BLaER1 (cell line): Measurements from ENCODE around the gene CSF1R.

Experiments used
- H3K27ac ChIP-seq: shearing (Covaris generic); formaldehyde crosslinking; 2 replicates; pipeline ENCODE4 v1.8.1; 2022
- H3K27me3 ChIP-seq: shearing (Covaris generic); formaldehyde crosslinking; 2 replicates; pipeline ENCODE4 v1.8.1; 2022
- H3K36me3 ChIP-seq: shearing (Covaris generic); formaldehyde crosslinking; 2 replicates; pipeline ENCODE4 v1.8.1; 2022
- H3K4me1 ChIP-seq: shearing (Covaris generic); formaldehyde crosslinking; 2 replicates; pipeline ENCODE4 v1.8.1; 2022
- H3K4me2 ChIP-seq: shearing (Covaris generic); formaldehyde crosslinking; 2 replicates; pipeline ENCODE4 v1.8.1; 2022
- H3K4me3 ChIP-seq: shearing (Covaris generic); formaldehyde crosslinking; 2 replicates; pipeline ENCODE4 v1.8.1; 2022
- H3K9ac ChIP-seq: shearing (Covaris generic); formaldehyde crosslinking; 2 replicates; pipeline ENCODE4 v1.8.1; 2022
- H3K9me3 ChIP-seq: shearing (Covaris generic); formaldehyde crosslinking; 2 replicates; pipeline ENCODE4 v1.8.1; 2022
- H4K20me1 ChIP-seq: shearing (Covaris generic); formaldehyde crosslinking; 2 replicates; pipeline ENCODE4 v1.8.1; 2022
- Cebpa-rat ChIP-seq: shearing (Covaris generic); IDR thresholded peaks from 2 replicates; pipeline ENCODE4 v1.8.1; 2022

The CSF1R gene

DNA sequence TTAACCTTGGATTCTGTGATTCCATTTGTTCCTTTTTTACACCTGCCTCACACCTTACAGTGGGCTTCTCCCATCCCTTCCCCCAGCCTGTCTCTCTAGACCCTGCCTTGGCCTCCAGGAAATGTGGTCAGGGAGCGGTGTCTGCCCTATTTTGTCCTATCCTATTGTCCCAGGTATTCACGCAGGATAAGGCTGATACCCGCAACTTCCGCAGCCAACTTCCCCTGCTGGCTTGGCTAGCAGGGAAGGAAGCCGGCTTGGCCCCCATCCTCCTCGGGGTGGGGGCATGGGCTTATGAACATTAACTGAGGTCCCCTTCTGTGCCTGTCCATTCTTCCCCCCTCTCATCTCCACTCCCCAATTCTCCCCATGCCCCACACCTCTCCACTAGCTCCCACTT, 3.5 kb downstream of the CSF1R start:
- Histone ChIP-seq H3K27me3 (no peaks in the 10 kb centered on the region), H3K27ac (peak overlapping the region; percentile 82), H3K9ac (peak overlapping the region; percentile 53; the same call in 1 of the 2 replicates), H3K4me1 (peaks cover 76% of the 10 kb centered on the region), H3K4me2 (peak overlapping the region; percentile 86), H3K9me3 (no peaks in the 10 kb centered on the region), H3K36me3 (no peaks in the 10 kb centered on the region), H3K4me3 (peak overlapping the region; percentile 42; the same call in 1 of the 2 replicates), H4K20me1 (no peaks in the 10 kb centered on the region)
- TF ChIP-seq Cebpa-rat, result no peak

DNA sequence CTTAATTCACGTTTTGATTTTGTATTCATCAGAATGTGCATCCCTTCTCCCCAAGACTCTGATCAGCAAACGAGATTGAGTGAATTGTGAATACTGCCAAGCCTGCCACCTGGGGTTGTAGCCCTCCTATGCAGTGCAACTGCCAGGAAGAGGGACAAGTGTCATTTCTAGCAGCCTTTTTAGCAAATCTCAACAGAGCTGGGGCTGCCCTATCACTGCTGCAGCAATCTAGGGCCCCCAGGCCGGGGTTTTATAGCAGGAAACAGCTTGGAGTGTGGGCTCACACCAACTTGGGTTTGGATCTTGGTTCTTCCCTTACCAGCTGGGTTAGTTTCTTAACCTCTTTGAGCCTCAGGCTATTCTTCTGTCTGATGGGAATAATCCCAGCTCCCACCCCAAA, 4.0 kb downstream of the CSF1R start:
- TF ChIP-seq Cebpa-rat, result no peak
- Histone ChIP-seq H3K36me3 (no peaks in the 10 kb centered on the region), H3K27me3 (no peaks in the 10 kb centered on the region), H3K4me3 (peak overlapping the region; percentile 42; the same call in 1 of the 2 replicates), H4K20me1 (no peaks in the 10 kb centered on the region), H3K27ac (peak overlapping the region; percentile 82), H3K4me1 (peaks cover 76% of the 10 kb centered on the region), H3K4me2 (peak overlapping the region; percentile 86), H3K9ac (peak overlapping the region; percentile 72), H3K9me3 (no peaks in the 10 kb centered on the region)

DNA sequence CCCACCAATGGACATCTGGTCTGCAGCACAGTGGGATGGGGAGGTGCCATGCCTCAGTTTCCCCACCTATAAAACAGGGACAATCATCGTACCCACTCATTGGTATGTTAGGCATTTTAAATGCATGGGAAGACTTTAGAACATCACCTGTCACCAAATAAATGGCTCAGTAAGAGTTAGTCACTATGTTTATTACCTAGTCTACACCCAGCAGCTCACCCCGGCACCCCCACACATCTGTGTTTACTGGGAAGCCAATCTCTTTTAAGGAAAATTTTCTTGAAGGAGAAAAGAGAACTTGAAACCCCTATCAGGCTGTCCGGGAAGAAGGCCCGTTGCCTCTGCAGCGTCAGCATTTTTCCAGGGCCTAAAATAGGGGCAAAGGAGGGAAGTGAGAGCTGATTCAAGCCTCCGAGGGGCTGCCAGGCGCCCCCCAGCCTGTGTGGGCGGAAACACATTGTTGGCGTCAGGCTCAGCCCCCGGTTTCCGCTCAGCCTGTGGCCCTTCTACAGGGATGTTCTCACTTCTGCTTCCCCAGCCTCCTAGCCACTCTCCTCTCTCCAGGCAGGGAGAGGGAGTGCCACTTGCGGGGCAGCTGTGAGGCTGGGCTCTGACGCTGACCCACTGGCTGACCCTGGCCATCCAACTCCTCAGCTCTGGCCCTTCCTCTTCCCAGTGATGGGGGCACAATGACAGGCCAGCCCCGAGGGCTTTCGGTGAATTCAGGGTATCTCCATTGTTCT, 4.6 kb downstream of the CSF1R start:
- H3K4me3 ChIP-seq, result peak overlapping the region; percentile 36; the same call in 1 of the 2 replicates
- H3K4me1 ChIP-seq, result peaks cover 76% of the 10 kb centered on the region
- no peaks in the 10 kb centered on the region for H3K27me3 ChIP-seq
- H3K27ac ChIP-seq, result peak overlapping the region; percentile 82
- H3K9ac ChIP-seq, result peak overlapping the region; percentile 72
- no peaks in the 10 kb centered on the region for H3K36me3 ChIP-seq
- no peaks in the 10 kb centered on the region for H4K20me1 ChIP-seq
- H3K4me2 ChIP-seq, result peak overlapping the region; percentile 86
- TF ChIP-seq Cebpa-rat, result no peak
- no peaks in the 10 kb centered on the region for H3K9me3 ChIP-seq

DNA sequence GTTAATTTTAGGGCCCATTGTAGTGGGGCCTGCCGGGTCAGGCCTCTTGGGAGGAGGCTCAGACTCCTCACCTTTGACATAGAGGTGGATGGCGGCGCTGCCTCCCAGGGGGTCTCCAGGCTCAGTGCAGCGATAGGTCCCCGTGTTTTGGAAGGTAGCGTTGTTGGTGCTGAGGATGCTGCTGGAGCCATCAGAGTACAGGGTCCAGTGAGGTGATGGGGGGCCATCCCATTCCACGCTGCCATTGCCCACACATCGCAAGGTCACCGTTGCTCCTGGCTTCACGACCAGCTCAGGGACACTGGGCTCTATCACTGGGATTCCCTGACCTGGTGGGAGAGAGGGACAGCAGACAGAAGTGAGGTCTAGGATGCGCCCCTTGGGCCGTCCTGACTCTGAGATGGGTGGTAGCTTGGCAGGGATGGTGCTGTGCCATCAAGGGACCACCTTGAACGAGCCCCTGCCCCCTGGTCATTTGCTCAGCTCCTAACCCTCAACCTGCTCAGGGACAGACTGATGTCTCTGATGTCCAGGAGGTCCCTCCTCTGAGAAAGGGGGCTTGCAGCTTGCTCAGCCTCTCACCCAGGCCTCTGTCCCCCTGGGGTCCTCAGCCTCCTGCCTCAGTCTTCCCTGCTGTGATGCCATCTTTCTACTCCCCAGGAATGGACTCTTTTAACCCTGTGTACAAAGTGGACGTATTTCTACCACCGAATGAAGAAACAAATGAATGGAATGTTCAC, 5.5 kb downstream of the CSF1R start:
- Histone ChIP-seq H3K4me1 (peaks cover 73% of the 10 kb centered on the region), H3K9ac (peak overlapping the region; percentile 72), H3K27me3 (no peaks in the 10 kb centered on the region), H3K36me3 (no peaks in the 10 kb centered on the region), H3K4me3 (no peak overlapping the region), H3K4me2 (peak overlapping the region; percentile 86), H3K27ac (peak overlapping the region; percentile 82), H3K9me3 (no peaks in the 10 kb centered on the region), H4K20me1 (no peaks in the 10 kb centered on the region)
- no peak for TF ChIP-seq Cebpa-rat

DNA sequence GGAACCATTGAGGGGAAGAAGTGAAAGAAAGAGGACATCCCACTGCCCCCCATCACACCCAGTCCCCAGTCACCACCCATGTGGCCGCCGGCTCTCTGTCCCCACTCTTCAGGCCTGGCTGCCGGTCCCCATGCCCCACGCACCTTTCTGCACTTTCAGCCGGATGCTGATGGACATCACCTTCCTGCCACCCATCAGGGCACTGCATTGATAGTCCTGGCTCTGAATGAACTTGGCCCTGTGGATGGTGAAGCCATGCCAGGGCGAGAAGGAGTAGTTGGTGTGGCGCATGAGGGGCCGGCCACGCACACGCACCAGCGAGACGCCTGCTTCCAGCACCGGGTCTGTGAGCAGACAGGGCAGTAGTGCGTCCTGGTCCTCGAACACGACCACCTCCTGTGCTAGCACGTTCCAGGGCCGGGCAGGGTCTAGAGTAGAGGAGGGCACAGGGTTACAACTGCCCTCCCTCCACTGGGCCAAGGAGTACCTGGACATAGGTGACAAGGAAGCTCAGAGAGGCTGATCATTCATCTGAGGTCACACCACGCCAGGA, 6.4 kb downstream of the CSF1R start:
- H3K9me3 ChIP-seq, result no peaks in the 10 kb centered on the region
- peak overlapping the region; percentile 86 for H3K4me2 ChIP-seq
- no peak for TF ChIP-seq Cebpa-rat
- peaks cover 67% of the 10 kb centered on the region for H3K4me1 ChIP-seq
- H3K27me3 ChIP-seq, result no peaks in the 10 kb centered on the region
- no peaks in the 10 kb centered on the region for H4K20me1 ChIP-seq
- peak overlapping the region; percentile 82 for H3K27ac ChIP-seq
- H3K4me3 ChIP-seq, result no peak overlapping the region
- H3K9ac ChIP-seq, result no peak overlapping the region
- no peaks in the 10 kb centered on the region for H3K36me3 ChIP-seq

DNA sequence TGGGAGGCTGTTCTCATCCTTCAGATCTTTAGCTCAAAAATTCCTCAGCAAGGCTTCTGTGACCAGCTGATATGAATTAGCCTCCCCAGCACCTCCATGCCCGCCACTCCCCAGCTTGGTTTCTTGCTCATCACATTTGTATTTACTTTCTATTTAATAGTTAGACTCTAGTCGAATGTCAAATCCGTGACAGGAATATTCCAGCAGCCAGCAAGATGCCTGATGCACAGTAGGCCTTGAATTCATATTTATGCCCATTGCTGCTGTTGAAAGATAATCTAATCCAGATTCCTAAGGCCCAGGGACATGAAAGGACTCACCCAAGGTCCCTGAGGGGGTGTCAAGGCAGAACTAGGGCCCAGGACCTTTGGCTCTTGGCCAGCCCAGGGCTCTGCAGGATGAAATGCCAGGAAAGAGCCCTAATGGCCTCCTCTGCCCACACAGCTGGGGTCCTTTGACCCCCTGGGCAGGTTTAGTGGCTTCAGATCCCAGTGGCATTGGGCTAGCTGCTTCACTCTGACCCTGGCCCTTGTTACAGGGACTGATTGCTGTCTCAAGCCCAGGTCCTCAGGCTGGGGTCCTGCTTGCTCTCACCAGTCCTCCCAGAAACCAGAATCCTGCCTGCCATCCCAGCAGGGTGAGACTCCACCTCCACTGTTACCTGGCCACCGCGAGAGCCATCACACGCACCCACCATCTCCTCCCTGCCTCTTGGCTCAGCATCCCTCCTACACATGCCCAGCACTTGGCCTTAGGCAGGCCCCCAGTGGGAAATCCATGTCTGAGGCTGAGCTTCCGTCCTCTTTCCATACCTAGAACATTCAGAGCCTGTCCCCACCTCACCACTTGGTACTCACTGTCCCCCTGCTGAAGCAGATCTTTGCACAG, 7.3 kb downstream of the CSF1R start:
- TF ChIP-seq Cebpa-rat, result no peak

DNA sequence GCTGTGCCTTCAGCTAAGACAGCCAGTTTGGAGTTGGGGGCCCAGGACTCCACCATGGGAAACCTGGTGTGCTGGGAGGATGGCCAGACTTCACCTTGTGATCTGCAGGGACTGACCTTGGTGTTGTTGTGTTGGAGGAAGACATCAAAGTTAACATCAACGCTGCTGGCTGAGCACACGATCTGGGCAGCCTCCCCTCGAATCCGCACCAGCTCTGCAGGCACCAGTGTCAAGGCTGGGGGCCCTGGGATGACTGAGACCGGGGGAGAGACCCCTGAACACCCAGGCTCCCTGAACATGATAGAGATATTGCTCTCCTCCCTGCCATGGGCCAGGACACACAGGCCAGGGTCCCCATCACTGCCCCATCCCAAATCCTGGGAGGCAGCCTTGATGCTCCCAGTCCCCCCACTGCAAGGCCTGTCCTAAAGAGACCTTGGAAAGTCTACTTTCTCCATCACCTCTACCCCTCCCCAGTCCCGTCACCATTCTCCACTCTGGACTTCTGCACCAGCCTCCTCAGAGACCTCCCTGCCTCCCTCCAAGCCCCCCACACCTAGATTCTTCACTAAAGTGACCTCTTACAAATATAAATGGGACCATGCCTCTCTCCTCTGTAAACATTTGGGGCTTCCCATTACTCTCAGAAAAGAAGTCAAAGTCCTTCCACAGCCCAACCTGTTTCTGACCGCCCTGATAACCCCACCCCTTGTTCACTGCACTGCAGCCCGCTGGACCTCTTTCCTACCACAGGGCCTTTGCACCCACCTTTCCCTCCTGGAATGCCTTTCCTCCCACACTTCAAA, 8.2 kb downstream of the CSF1R start:
- Histone ChIP-seq H4K20me1 (no peaks in the 10 kb centered on the region), H3K9me3 (peaks cover 9% of the 10 kb centered on the region), H3K4me2 (no peak overlapping the region), H3K4me3 (no peak overlapping the region), H3K27ac (0 out of 2 replicates have a peak overlapping the region, but pooled peaks have one; percentile 2), H3K27me3 (no peaks in the 10 kb centered on the region), H3K36me3 (no peaks in the 10 kb centered on the region), H3K9ac (no peak overlapping the region), H3K4me1 (peaks cover 49% of the 10 kb centered on the region)
- TF ChIP-seq Cebpa-rat, result no peak

More for the DNA sequence above, 7.3 kb downstream of the CSF1R start:
- Histone ChIP-seq H4K20me1 (no peaks in the 10 kb centered on the region), H3K27me3 (no peaks in the 10 kb centered on the region), H3K36me3 (no peaks in the 10 kb centered on the region), H3K4me1 (peaks cover 57% of the 10 kb centered on the region), H3K9me3 (peaks cover under 1% of the 10 kb centered on the region; the same call in 1 of the 2 replicates), H3K27ac (peak overlapping the region; percentile 82), H3K4me2 (peak overlapping the region; percentile 86), H3K9ac (no peak overlapping the region), H3K4me3 (no peak overlapping the region)

DNA sequence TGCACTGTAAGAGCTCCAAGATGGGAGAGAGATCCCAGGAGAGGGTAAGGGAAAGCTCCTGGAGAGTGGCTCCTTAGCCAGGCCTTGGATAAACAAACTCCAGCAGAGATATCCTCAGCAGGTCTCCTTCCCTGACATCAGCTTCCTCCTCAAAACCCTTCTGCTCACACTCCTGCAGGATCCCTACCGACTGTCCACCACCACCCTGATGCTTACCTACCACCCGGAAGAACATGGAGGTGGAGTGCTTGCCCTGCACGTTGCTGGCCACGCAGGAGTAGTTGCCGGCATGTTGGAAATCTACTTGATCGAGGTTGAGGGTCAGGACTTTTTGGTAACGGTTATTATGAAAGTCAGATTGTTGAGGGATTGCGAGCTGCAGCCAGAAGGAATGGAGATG, 9.3 kb downstream of the CSF1R start:
- H3K27me3 ChIP-seq, result no peaks in the 10 kb centered on the region
- no peak overlapping the region for H3K4me2 ChIP-seq
- no peaks in the 10 kb centered on the region for H3K36me3 ChIP-seq
- no peak for TF ChIP-seq Cebpa-rat
- no peak overlapping the region for H3K9ac ChIP-seq
- H3K4me3 ChIP-seq, result no peak overlapping the region
- no peaks in the 10 kb centered on the region for H4K20me1 ChIP-seq
- peaks cover 38% of the 10 kb centered on the region for H3K4me1 ChIP-seq
- peaks cover 17% of the 10 kb centered on the region for H3K9me3 ChIP-seq
- H3K27ac ChIP-seq, result no peak overlapping the region
